GM12878 (cell line): ENCODE results near the gene SH2B2. TPM values are rescaled to one million over a fixed set of nuclear protein-coding genes. Genes with fewer than 3 reads are reported as not detected.

Experiments used
- ATAC-seq: fragments of 200-7000 bp; cut with Tn5 transposase; 3 replicates; pipeline ENCODE4 v1.9.1; 2020; ENCODE audit warnings: mild to moderate bottlenecking, moderate library complexity
- BruUV-seq: library from RNA; stranded (reverse); fragments of 400-500 nt; replicated peaks from 2 replicates; lab custom pipeline; 2021; lab: Mats Ljungman, UMichigan
- CTCF ChIA-PET: fragments of 300-600 bp; sonication (Branson Sonifier 250); formaldehyde crosslinking; extraction: SDS; loops from one replicate; lab custom pipeline; 2021; ENCODE audit warnings: inconsistent platforms; lab: Yijun Ruan, JAX
- POLR2A ChIA-PET: fragments of 350-600 bp; formaldehyde crosslinking; extraction: SDS; loops from one replicate; lab custom pipeline; 2021; ENCODE audit warnings: inconsistent platforms; lab: Charles Lee
- RAD21 ChIA-PET: fragments of 300-600 bp; sonication (Branson Sonifier 250); formaldehyde crosslinking; loops from one replicate; lab custom pipeline; 2023; ENCODE audit warnings: antibody characterized with exemption; ENCODE audit not compliant: unreplicated experiment; lab: Charles Lee
- SMC1A ChIA-PET: fragments of 300-600 bp; sonication (Branson Sonifier 250); formaldehyde crosslinking; loops from one replicate; lab custom pipeline; 2023; ENCODE audit not compliant: unreplicated experiment, uncharacterized antibody; lab: Charles Lee
- DNase-seq: peaks from one replicate; pipeline ENCODE4 v3.0.0-alpha.2; 2011; ENCODE audit warnings: low read depth, low spot score
- FAIRE-seq: peaks from 3 replicates; lab custom pipeline; 2011; peaks lifted over from hg19 to GRCh38; lab: Jason Lieb, UNC
- H2AFZ ChIP-seq: 2 replicates; pipeline ENCODE4 v1.6.0; 2011; ENCODE audit warnings: low read depth, low read length, control low read depth; ENCODE audit not compliant: control insufficient read depth
- H3K27ac ChIP-seq: 2 replicates; pipeline ENCODE4 v1.5.1; 2011; ENCODE audit warnings: control low read depth; ENCODE audit not compliant: control insufficient read depth, insufficient read depth
- H3K27me3 ChIP-seq, 2 experiments: replicated peaks in 1 of 2; 2 replicates each; pipeline versions ENCODE4 v1.6.0 to v1.6.1; 2011; ENCODE audit warnings: low read length in 1 of 2; ENCODE audit not compliant: control insufficient read depth in 2 of 2, insufficient read depth in 2 of 2
- H3K36me3 ChIP-seq, 2 experiments: 2 replicates each; pipeline ENCODE4 v1.5.1; 2011; ENCODE audit warnings: low read length in 1 of 2; ENCODE audit not compliant: control insufficient read depth in 2 of 2, insufficient read depth in 2 of 2
- H3K4me1 ChIP-seq: 2 replicates; pipeline ENCODE4 v1.6.1; 2011; ENCODE audit warnings: mild to moderate bottlenecking, low read length, moderate library complexity, mixed read lengths; ENCODE audit not compliant: control insufficient read depth, insufficient read depth
- H3K4me2 ChIP-seq: 2 replicates; pipeline ENCODE4 v1.6.0; 2011; ENCODE audit warnings: control low read depth; ENCODE audit not compliant: control insufficient read depth, insufficient read depth
- H3K4me3 ChIP-seq: fragments of 200-600 bp; sonication (generic); 2 replicates; pipeline ENCODE4 v1.5.1; 2016
- H3K79me2 ChIP-seq: 2 replicates; pipeline ENCODE4 v1.6.0; 2011; ENCODE audit warnings: low read length; ENCODE audit not compliant: control insufficient read depth, insufficient read depth
- H3K9ac ChIP-seq: 2 replicates; pipeline ENCODE4 v1.8.0; 2011; ENCODE audit warnings: low read length, control low read depth, mixed read lengths; ENCODE audit not compliant: control insufficient read depth, insufficient read depth
- H3K9me3 ChIP-seq: replicated peaks from 3 replicates; pipeline ENCODE4 v1.5.1; 2011; ENCODE audit warnings: mild to moderate bottlenecking, low read length; ENCODE audit not compliant: control insufficient read depth, insufficient read depth
- H4K20me1 ChIP-seq: 2 replicates; pipeline ENCODE4 v1.6.0; 2011; ENCODE audit not compliant: control insufficient read depth, insufficient read depth
- ASH2L ChIP-seq: fragments of 300-600, 200-600 bp; sonication (generic); IDR thresholded peaks from 2 replicates; pipeline ENCODE4 v1.6.1; 2017; ENCODE audit warnings: low read depth, mild to moderate bottlenecking, borderline replicate concordance
- KAT2A ChIP-seq: conservative IDR thresholded peaks from 2 replicates; pipeline ENCODE4 v1.6.1; 2011; ENCODE audit warnings: low read depth, low read length; ENCODE audit not compliant: control insufficient read depth
- MEF2A ChIP-seq: IDR thresholded peaks from 2 replicates; pipeline ENCODE4 v1.6.1; 2011; ENCODE audit warnings: low read depth, mild to moderate bottlenecking, low read length, moderate library complexity; ENCODE audit not compliant: insufficient read depth
- MYC ChIP-seq: IDR thresholded peaks from 2 replicates; pipeline ENCODE4 v1.6.1; 2011; ENCODE audit warnings: mild to moderate bottlenecking, low read length, moderate library complexity, inconsistent platforms; ENCODE audit not compliant: insufficient read depth, insufficient replicate concordance, insufficient read length, severe bottlenecking
- POU2F2 ChIP-seq: IDR thresholded peaks from 3 replicates; pipeline ENCODE4 v1.6.1; 2011; ENCODE audit warnings: low read depth, mild to moderate bottlenecking, low read length, borderline replicate concordance
- RB1 ChIP-seq: fragments of 450-650 bp; formaldehyde crosslinking; IDR thresholded peaks from 2 replicates; pipeline ENCODE4 v1.6.1; 2017; ENCODE audit warnings: mild to moderate bottlenecking, borderline replicate concordance
- RUNX3 ChIP-seq: IDR thresholded peaks from 2 replicates; pipeline ENCODE4 v1.6.1; 2012; ENCODE audit warnings: low read length, inconsistent platforms
- SUPT20H ChIP-seq: IDR thresholded peaks from 2 replicates; pipeline ENCODE4 v1.6.1; 2011; ENCODE audit warnings: low read depth, mild to moderate bottlenecking, low read length, moderate library complexity, borderline replicate concordance; ENCODE audit not compliant: control insufficient read depth
- ZNF24 ChIP-seq: fragments of 450-650 bp; IDR thresholded peaks from 2 replicates; pipeline ENCODE4 v1.6.1; 2017; ENCODE audit warnings: antibody characterized with exemption, mild to moderate bottlenecking
- ZNF274 ChIP-seq: IDR thresholded peaks from one replicate; pipeline ENCODE4 v1.8.0; 2011; ENCODE audit not compliant: insufficient read length, insufficient read depth
- ZZZ3 ChIP-seq: IDR thresholded peaks from 2 replicates; pipeline ENCODE4 v1.6.1; 2011; ENCODE audit warnings: low read depth; ENCODE audit not compliant: control insufficient read depth, insufficient read length
- WGBS: methylation state at CpG from one replicate; pipeline ENCODE4 v1.1.6; 2016; ENCODE audit warnings: low lambda C conversion rate; ENCODE audit not compliant: insufficient replicate concordance, insufficient coverage; ENCODE audit errors: missing lambda C conversion rate; 5-methylcytosine and 5-hydroxymethylcytosine counted together
- in situ Hi-C: fragments of 300-500 bp; cut with MboI; formaldehyde crosslinking; loops from 9 replicates; pipeline ENCODE4 v1.14.3; 2018; ENCODE audit warnings: mixed read lengths
- intact Hi-C: fragments of 100-400 bp; cut with micrococcal nuclease; formaldehyde crosslinking; loops from one replicate; pipeline ENCODE4 v1.14.2; 2022; ENCODE audit not compliant: unreplicated experiment
- polyA plus RNA-seq, 11 experiments: library from polyadenylated mRNA; depleted of rRNA in 4 of 11; unstranded in 6 of 11; stranded (reverse) in 5 of 11; fragments of >200 nt; fragmentation: Nextera tagmentation in 4 of 11; fragmentation: Illumina TruSeq in 1 of 11; extraction: Ambion mirVana in 4 of 11; extraction: Trizol in 1 of 11; gene quantifications; 1 replicate in 1 of 11; 2 replicates in 10 of 11; pipeline versions ENCODE4 v1.2.1 to v1.2.3, GENCODE V29; 2011 to 2016; ENCODE audit warnings: inconsistent platforms in 2 of 11, missing spikeins in 2 of 11, low read depth in 1 of 11
- total RNA-seq, 4 experiments: library from RNA; depleted of rRNA in 3 of 4; stranded (reverse); fragments of >200 nt in 3 of 4; fragmentation: Illumina TruSeq in 1 of 4; extraction: Trizol in 1 of 4; gene quantifications; 2 replicates each; pipeline versions ENCODE4 v1.2.1 to v1.2.3, GENCODE V29; 2013 to 2021
- TF ChIP-seq, protein P1 (sequence below): fragments of 450-650 bp; IDR thresholded peaks from 2 replicates; pipeline ENCODE4 v1.6.1; 2016; ENCODE audit warnings: mild to moderate bottlenecking
- TF ChIP-seq, protein P2 (sequence below): fragments of 450-650 bp; IDR thresholded peaks from 2 replicates; pipeline ENCODE4 v1.6.1; 2017; ENCODE audit warnings: low read depth, mild to moderate bottlenecking, moderate library complexity
- TF ChIP-seq, protein P3 (sequence below), 3 experiments: IDR thresholded peaks in 2 of 3; conservative IDR thresholded peaks in 1 of 3; 2 replicates each; pipeline ENCODE4 v1.5.1; 2011; ENCODE audit warnings: low read depth in 3 of 3, low read length in 3 of 3, mild to moderate bottlenecking in 3 of 3, control low read depth in 2 of 3, moderate library complexity in 2 of 3, inconsistent platforms in 1 of 3, mixed read lengths in 1 of 3; ENCODE audit not compliant: control insufficient read depth in 2 of 3, insufficient read depth in 1 of 3; ENCODE audit errors: extremely low read depth in 1 of 3
- TF ChIP-seq, protein P4 (sequence below): fragments of 450-650 bp; IDR thresholded peaks from 2 replicates; pipeline ENCODE4 v1.6.1; 2017; ENCODE audit warnings: mild to moderate bottlenecking, low read depth, inconsistent platforms; ENCODE audit not compliant: poor library complexity, severe bottlenecking

The SH2B2 gene
- total and polyA plus RNA-seq, 10 of the 15 experiments (the other 5 are each of a cell fraction or from before 2014, with no cell fraction given) = 0.13 to 55.1 (median 7.4) TPM; not detected in 1

DNA sequence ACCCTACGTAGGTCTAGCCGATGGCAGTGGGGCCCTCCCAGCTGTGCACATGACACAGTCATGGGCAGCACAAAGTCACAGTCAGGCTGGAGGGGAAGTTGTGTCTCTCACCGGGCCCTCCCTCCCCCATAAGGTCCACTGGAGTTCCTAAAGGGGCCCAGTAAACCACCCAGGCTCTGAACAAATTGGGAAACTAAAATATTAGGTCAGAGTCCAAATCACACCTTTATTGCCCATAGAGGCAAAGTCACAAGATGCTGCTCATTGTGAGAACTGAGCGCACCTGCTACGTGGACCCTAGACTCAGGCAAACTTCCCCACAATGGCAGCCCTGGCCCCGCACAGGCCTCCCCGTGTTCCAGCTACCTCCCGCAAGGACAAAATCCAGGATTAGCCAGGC lies 45.2 kb upstream of the SH2B2 start (continued):
- TF ChIP-seq, protein P1, sequence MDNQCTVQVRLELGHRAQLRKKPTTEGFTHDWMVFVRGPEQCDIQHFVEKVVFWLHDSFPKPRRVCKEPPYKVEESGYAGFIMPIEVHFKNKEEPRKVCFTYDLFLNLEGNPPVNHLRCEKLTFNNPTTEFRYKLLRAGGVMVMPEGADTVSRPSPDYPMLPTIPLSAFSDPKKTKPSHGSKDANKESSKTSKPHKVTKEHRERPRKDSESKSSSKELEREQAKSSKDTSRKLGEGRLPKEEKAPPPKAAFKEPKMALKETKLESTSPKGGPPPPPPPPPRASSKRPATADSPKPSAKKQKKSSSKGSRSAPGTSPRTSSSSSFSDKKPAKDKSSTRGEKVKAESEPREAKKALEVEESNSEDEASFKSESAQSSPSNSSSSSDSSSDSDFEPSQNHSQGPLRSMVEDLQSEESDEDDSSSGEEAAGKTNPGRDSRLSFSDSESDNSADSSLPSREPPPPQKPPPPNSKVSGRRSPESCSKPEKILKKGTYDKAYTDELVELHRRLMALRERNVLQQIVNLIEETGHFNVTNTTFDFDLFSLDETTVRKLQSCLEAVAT = no peak
- TF ChIP-seq MYC (no peak), RB1 (no peak), MEF2A (no peak), POU2F2 (no peak), KAT2A (no peak), ZNF24 (no peak)
- TF ChIP-seq, protein P2, sequence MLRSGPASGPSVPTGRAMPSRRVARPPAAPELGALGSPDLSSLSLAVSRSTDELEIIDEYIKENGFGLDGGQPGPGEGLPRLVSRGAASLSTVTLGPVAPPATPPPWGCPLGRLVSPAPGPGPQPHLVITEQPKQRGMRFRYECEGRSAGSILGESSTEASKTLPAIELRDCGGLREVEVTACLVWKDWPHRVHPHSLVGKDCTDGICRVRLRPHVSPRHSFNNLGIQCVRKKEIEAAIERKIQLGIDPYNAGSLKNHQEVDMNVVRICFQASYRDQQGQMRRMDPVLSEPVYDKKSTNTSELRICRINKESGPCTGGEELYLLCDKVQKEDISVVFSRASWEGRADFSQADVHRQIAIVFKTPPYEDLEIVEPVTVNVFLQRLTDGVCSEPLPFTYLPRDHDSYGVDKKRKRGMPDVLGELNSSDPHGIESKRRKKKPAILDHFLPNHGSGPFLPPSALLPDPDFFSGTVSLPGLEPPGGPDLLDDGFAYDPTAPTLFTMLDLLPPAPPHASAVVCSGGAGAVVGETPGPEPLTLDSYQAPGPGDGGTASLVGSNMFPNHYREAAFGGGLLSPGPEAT = no peak

DNA sequence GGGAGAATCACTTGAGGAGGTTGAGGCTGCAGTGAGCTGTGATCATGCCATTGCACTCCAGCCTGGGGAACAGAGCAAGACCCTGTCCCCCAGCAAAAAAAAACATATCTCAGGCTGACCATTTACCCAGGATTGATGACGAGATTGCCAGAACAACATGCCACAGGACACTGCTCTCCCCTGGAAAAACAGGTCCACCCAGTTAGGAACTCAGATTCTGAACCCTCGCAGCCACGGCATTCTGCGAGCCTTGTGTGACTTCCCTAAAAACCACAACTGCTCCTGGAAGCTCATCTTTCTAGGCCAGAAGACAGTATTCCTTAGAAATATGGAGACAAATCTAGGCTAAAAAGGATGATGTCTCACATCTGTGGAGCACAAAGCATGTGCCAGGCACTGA lies 42.1 kb upstream of the SH2B2 start:
- 63% methylated on average over 4 of the region's 4 CpGs for WGBS

More for the DNA sequence above, 42.1 kb upstream of the SH2B2 start:
- TF ChIP-seq ZNF274 (no peak), SUPT20H (no peak), ASH2L (no peak), RUNX3 (no peak), ZZZ3 (no peak)
- TF ChIP-seq, protein P3, sequence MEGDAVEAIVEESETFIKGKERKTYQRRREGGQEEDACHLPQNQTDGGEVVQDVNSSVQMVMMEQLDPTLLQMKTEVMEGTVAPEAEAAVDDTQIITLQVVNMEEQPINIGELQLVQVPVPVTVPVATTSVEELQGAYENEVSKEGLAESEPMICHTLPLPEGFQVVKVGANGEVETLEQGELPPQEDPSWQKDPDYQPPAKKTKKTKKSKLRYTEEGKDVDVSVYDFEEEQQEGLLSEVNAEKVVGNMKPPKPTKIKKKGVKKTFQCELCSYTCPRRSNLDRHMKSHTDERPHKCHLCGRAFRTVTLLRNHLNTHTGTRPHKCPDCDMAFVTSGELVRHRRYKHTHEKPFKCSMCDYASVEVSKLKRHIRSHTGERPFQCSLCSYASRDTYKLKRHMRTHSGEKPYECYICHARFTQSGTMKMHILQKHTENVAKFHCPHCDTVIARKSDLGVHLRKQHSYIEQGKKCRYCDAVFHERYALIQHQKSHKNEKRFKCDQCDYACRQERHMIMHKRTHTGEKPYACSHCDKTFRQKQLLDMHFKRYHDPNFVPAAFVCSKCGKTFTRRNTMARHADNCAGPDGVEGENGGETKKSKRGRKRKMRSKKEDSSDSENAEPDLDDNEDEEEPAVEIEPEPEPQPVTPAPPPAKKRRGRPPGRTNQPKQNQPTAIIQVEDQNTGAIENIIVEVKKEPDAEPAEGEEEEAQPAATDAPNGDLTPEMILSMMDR (IDR thresholded peaks at IDR 0.05 in 2 of 3, conservative IDR thresholded peaks at IDR 0.05 in 1 of 3; ENCODE audit: control insufficient read depth in 2 of 3, extremely low read depth in 1 of 3, insufficient read depth in 1 of 3, low read depth in 3 of 3, low read length in 3 of 3) = no peak
- TF ChIP-seq, protein P4, sequence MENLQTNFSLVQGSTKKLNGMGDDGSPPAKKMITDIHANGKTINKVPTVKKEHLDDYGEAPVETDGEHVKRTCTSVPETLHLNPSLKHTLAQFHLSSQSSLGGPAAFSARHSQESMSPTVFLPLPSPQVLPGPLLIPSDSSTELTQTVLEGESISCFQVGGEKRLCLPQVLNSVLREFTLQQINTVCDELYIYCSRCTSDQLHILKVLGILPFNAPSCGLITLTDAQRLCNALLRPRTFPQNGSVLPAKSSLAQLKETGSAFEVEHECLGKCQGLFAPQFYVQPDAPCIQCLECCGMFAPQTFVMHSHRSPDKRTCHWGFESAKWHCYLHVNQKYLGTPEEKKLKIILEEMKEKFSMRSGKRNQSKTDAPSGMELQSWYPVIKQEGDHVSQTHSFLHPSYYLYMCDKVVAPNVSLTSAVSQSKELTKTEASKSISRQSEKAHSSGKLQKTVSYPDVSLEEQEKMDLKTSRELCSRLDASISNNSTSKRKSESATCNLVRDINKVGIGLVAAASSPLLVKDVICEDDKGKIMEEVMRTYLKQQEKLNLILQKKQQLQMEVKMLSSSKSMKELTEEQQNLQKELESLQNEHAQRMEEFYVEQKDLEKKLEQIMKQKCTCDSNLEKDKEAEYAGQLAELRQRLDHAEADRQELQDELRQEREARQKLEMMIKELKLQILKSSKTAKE = no peak
- Histone ChIP-seq H3K27ac (no peak overlapping the region), H4K20me1 (no peaks in the 10 kb centered on the region), H3K4me2 (no peak overlapping the region), H3K27me3 (no peaks in the 10 kb centered on the region), H2AFZ (no peak overlapping the region), H3K79me2 (no peaks in the 10 kb centered on the region), H3K9ac (no peak overlapping the region), H3K9me3 (no peaks in the 10 kb centered on the region), H3K4me1 (peaks cover 6% of the 10 kb centered on the region), H3K4me3 (no peak overlapping the region), H3K36me3 (peaks cover 4 to 10% of the 10 kb centered on the region in 2 experiments)
- no TSS peak for BruUV-seq
- RAD21 ChIA-PET = no interaction called here
- no peak for ATAC-seq
- intact Hi-C loops = no loop called here
- SMC1A ChIA-PET = no interaction called here
- in situ Hi-C loops = no loop called here
- POLR2A ChIA-PET = no interaction called here
- CTCF ChIA-PET = no interaction called here
- no peak for FAIRE-seq
- no peak for DNase-seq
